ENCODE measurements around the gene FHIT. TPM values are rescaled to one million over a fixed set of nuclear protein-coding genes. Genes with fewer than 3 reads are reported as not detected.

Gene FHIT
- total RNA-seq, 2 experiments from 2014 or later = 86.0 to 90.6 TPM

GRCh38 chr3:60025096-60026050, 1225.9 kb downstream of the FHIT start:
- ATAC-seq (ENCODE audit: poor library complexity) = peak; percentile 24
- Histone ChIP-seq H3K4me1 (ENCODE audit: insufficient read depth, low read length) (no peaks in the 10 kb centered on the region), H3K36me3 (ENCODE audit: insufficient read depth, low read length) (no peaks in the 10 kb centered on the region), H3K4me3 (ENCODE audit: low read length) (no peak overlapping the region), H3K9me3 (ENCODE audit: control insufficient read depth in 1 of 2, insufficient read depth in 1 of 2, low read length in 2 of 2) (no peaks in the 10 kb centered on the region), H3K27me3 (ENCODE audit: control insufficient read depth in 1 of 2, insufficient read depth in 2 of 2, low read length in 2 of 2) (no peaks in the 10 kb centered on the region), H3K27ac (ENCODE audit: low read depth in 1 of 2, low read length in 2 of 2) (no peak overlapping the region)
- intact Hi-C loops (cut with DNase I, micrococcal nuclease) = no loop called here
- ChIA-PET CTCF (interaction anchor here (0.7 to 1.8 kb wide), 3 partner anchors 10 to 57 kb away, joined by 3 read pairs; no protein-coding TSS in a partner anchor), POLR2A (interaction anchor here (0.5 to 8.0 kb wide), 10 partner anchors 9 to 265 kb away, joined by 3 to 66 read pairs (median 4); no protein-coding TSS in a partner anchor)
- TF ChIP-seq CTCF (IDR thresholded peaks at IDR 0.05) = no peak
- Mint-ChIP-seq H3K36me3 (ENCODE audit: low read depth) (peaks cover 29% of the 10 kb centered on the region), H3K9me3 (no peaks in the 10 kb centered on the region), H3K4me3 (peak overlapping the region; percentile 13), H3K27ac (peak overlapping the region; percentile 77), H3K27me3 (no peaks in the 10 kb centered on the region), H3K4me1 (ENCODE audit: low read depth) (peaks cover 94% of the 10 kb centered on the region)
- no peak for DNase-seq

- TF ChIP-seq CTCF (IDR thresholded peaks at IDR 0.05) = no peak
- intact Hi-C loops (cut with DNase I, micrococcal nuclease) = no loop called here
- no peaks in the 10 kb centered on the region for H3K27me3 Mint-ChIP-seq
- DNase-seq (no peak), ATAC-seq (ENCODE audit: poor library complexity) (no peak)
- H3K36me3 Mint-ChIP-seq (ENCODE audit: low read depth) = peaks cover 27% of the 10 kb centered on the region
- peak overlapping the region; percentile 21 for H3K4me3 Mint-ChIP-seq
- ChIA-PET POLR2A (interaction anchor here (0.6 to 8.0 kb wide), 5 partner anchors 14 to 190 kb away, joined by 3 to 66 read pairs (median 4); no protein-coding TSS in a partner anchor), CTCF (interaction anchor here (1.1 to 1.8 kb wide), 2 partner anchors 11 to 22 kb away, joined by 3 read pairs; no protein-coding TSS in a partner anchor)
- no peaks in the 10 kb centered on the region for H3K9me3 Mint-ChIP-seq
- H3K9me3 ChIP-seq (ENCODE audit: control insufficient read depth in 1 of 2, insufficient read depth in 1 of 2, low read length in 2 of 2) = peaks cover 0 to 3% of the 10 kb centered on the region in 2 experiments
- H3K4me1 ChIP-seq (ENCODE audit: insufficient read depth, low read length) = no peaks in the 10 kb centered on the region
- H3K36me3 ChIP-seq (ENCODE audit: insufficient read depth, low read length) = no peaks in the 10 kb centered on the region
- no peak overlapping the region for H3K27ac ChIP-seq (ENCODE audit: low read depth in 1 of 2, low read length in 2 of 2)
- H3K4me3 ChIP-seq (ENCODE audit: low read length) = no peak overlapping the region
- H3K4me1 Mint-ChIP-seq (ENCODE audit: low read depth) = peaks cover 86% of the 10 kb centered on the region
- H3K27ac Mint-ChIP-seq = peak overlapping the region; percentile 77
- H3K27me3 ChIP-seq (ENCODE audit: control insufficient read depth in 1 of 2, insufficient read depth in 2 of 2, low read length in 2 of 2) = no peaks in the 10 kb centered on the region
Measured at GRCh38 chr3:60024400-60024799, 1226.9 kb downstream of the FHIT start.

- no peak for ATAC-seq (ENCODE audit: poor library complexity)
- Histone ChIP-seq H3K4me1 (ENCODE audit: insufficient read depth, low read length) (peaks cover 9% of the 10 kb centered on the region), H3K27ac (ENCODE audit: low read depth in 1 of 2, low read length in 2 of 2) (no peak overlapping the region), H3K9me3 (ENCODE audit: control insufficient read depth in 1 of 2, insufficient read depth in 1 of 2, low read length in 2 of 2) (peaks cover 3 to 12% of the 10 kb centered on the region in 2 experiments), H3K4me3 (ENCODE audit: low read length) (no peak overlapping the region), H3K36me3 (ENCODE audit: insufficient read depth, low read length) (no peaks in the 10 kb centered on the region), H3K27me3 (ENCODE audit: control insufficient read depth in 1 of 2, insufficient read depth in 2 of 2, low read length in 2 of 2) (no peaks in the 10 kb centered on the region)
- CTCF ChIA-PET = interaction anchor here (1.1 to 2.1 kb wide), 3 partner anchors 12 to 16 kb away, joined by 3 to 4 read pairs (median 3); no protein-coding TSS in a partner anchor
- TF ChIP-seq CTCF (IDR thresholded peaks at IDR 0.05) = no peak
- H3K27me3 Mint-ChIP-seq = no peaks in the 10 kb centered on the region
- intact Hi-C loops (cut with DNase I, micrococcal nuclease) = no loop called here
- H3K4me3 Mint-ChIP-seq = peak overlapping the region; percentile 27
- peaks cover 79% of the 10 kb centered on the region for H3K4me1 Mint-ChIP-seq (ENCODE audit: low read depth)
- POLR2A ChIA-PET = interaction anchor here (0.7 to 8.0 kb wide), 4 partner anchors 13 to 57 kb away, joined by 3 to 66 read pairs (median 4); no protein-coding TSS in a partner anchor
- peak overlapping the region; percentile 77 for H3K27ac Mint-ChIP-seq
- no peak for DNase-seq
- peaks cover 26% of the 10 kb centered on the region for H3K36me3 Mint-ChIP-seq (ENCODE audit: low read depth)
- peaks cover 2% of the 10 kb centered on the region for H3K9me3 Mint-ChIP-seq
Measured at GRCh38 chr3:60023189-60023588, 1228.1 kb downstream of the FHIT start.

Measured in CD4-positive, alpha-beta T cell (primary cell).